Neural progenitor cell (in vitro differentiated cells): ENCODE data around the gene XRCC2. TPM values are rescaled to one million over a fixed set of nuclear protein-coding genes. Genes with fewer than 3 reads are reported as not detected.

ENCODE experiments used
- DNase-seq: peaks from one replicate; pipeline ENCODE4 v3.0.0-alpha.2; 2016; ENCODE audit warnings: low spot score
- H2AFZ ChIP-seq: fragments of 200-600 bp; sonication (generic); replicated peaks from 2 replicates; pipeline ENCODE4 v1.6.1; 2016; ENCODE audit warnings: antibody characterized with exemption
- H3F3A ChIP-seq: fragments of 200-600 bp; sonication (generic); 2 replicates; pipeline ENCODE4 v1.6.1; 2016; ENCODE audit warnings: antibody characterized with exemption, low read depth
- H3K27ac ChIP-seq: fragments of 200-600 bp; sonication (generic); 2 replicates; pipeline ENCODE4 v1.5.1; 2016; ENCODE audit warnings: mild to moderate bottlenecking
- H3K27me3 ChIP-seq: fragments of 200-600 bp; sonication (generic); 2 replicates; pipeline ENCODE4 v1.6.1; 2016; ENCODE audit warnings: mild to moderate bottlenecking, moderate library complexity
- H3K36me3 ChIP-seq: fragments of 200-600 bp; sonication (generic); 2 replicates; pipeline ENCODE4 v1.5.1; 2016
- H3K4me1 ChIP-seq: fragments of 200-600 bp; sonication (generic); 2 replicates; pipeline ENCODE4 v1.6.1; 2016; ENCODE audit warnings: mixed run types
- H3K4me2 ChIP-seq: fragments of 200-600 bp; sonication (generic); 2 replicates; pipeline ENCODE4 v1.6.1; 2016
- H3K4me3 ChIP-seq: fragments of 200-600 bp; sonication (generic); 2 replicates; pipeline ENCODE4 v1.5.1; 2016
- H3K79me2 ChIP-seq: fragments of 200-600 bp; sonication (generic); 2 replicates; pipeline ENCODE4 v1.6.1; 2016; ENCODE audit warnings: low read depth
- H3K9ac ChIP-seq: fragments of 200-600 bp; sonication (generic); 2 replicates; pipeline ENCODE4 v1.6.1; 2016
- H3K9me3 ChIP-seq: fragments of 200-600 bp; sonication (generic); 2 replicates; pipeline ENCODE4 v1.5.1; 2016; ENCODE audit warnings: low read depth
- H4K20me1 ChIP-seq: fragments of 200-600 bp; sonication (generic); 2 replicates; pipeline ENCODE4 v1.6.1; 2016; ENCODE audit warnings: low read depth
- H3K27ac Mint-ChIP-seq: 3 replicates; pipeline ENCODE4 v1.8.0; 2021; ENCODE audit warnings: mixed read lengths
- H3K27me3 Mint-ChIP-seq: 2 replicates; pipeline ENCODE4 v1.8.0; 2022; ENCODE audit warnings: low read depth, mild to moderate bottlenecking, inconsistent platforms, moderate library complexity, mixed read lengths; ENCODE audit not compliant: insufficient read depth
- H3K36me3 Mint-ChIP-seq: 3 replicates; pipeline ENCODE4 v1.8.0; 2021; ENCODE audit warnings: mixed read lengths
- H3K4me1 Mint-ChIP-seq: 3 replicates; pipeline ENCODE4 v1.8.0; 2021; ENCODE audit warnings: mixed read lengths
- H3K4me3 Mint-ChIP-seq: 3 replicates; pipeline ENCODE4 v1.8.0; 2021; ENCODE audit warnings: mild to moderate bottlenecking, moderate library complexity, mixed read lengths
- H3K9me3 Mint-ChIP-seq: 3 replicates; pipeline ENCODE4 v1.8.0; 2020; ENCODE audit warnings: mixed read lengths
- CTCF ChIP-seq: fragments of 200-600 bp; sonication (generic); IDR thresholded peaks from 2 replicates; pipeline ENCODE4 v1.5.1; 2017; ENCODE audit warnings: antibody characterized with exemption, mild to moderate bottlenecking
- EZH2 ChIP-seq: fragments of 200-600 bp; sonication (generic); IDR thresholded peaks from 2 replicates; pipeline ENCODE4 v1.6.1; 2017; ENCODE audit warnings: antibody characterized with exemption, mild to moderate bottlenecking, moderate library complexity
- EZH2phosphoT487 ChIP-seq: fragments of 200-600 bp; sonication (generic); IDR thresholded peaks from 2 replicates; pipeline ENCODE4 v1.6.1; 2017; ENCODE audit warnings: antibody characterized with exemption
- total RNA-seq: library from RNA; depleted of rRNA; stranded (reverse); fragments of >200 nt; gene quantifications from 2 replicates; pipeline ENCODE4 v1.2.3, GENCODE V29; 2015; ENCODE audit warnings: low replicate concordance

The XRCC2 gene
- total RNA-seq, 1 donor from 2014 or later: 51.6 TPM

DNA sequence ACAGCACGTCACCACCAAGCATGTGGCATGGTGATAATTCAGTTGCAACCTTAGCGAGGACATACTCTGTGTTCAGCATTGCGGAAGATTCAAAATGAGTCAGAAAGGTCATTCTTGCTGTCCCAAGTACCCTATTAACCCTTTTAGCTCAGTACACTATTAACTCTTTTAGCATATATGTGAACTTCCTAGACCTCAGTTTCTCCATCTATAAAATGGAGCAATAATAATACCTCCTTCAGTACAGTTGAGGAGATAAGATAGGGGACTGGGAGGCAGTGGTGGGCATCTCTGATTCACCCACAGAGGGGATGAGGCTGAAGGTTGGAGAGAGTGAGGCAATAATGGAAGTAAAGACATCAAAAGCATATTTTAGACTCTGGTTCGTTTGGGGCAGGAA is 67.3 kb downstream of the XRCC2 start:
- Histone ChIP-seq H3K27me3 (no peaks in the 10 kb centered on the region), H3K9me3 (no peaks in the 10 kb centered on the region), H3K9ac (no peak overlapping the region), H3K79me2 (no peaks in the 10 kb centered on the region), H3K4me1 (no peaks in the 10 kb centered on the region), H3K36me3 (no peaks in the 10 kb centered on the region), H3K27ac (no peak overlapping the region), H3K4me3 (no peak overlapping the region), H4K20me1 (no peaks in the 10 kb centered on the region), H2AFZ (no peak overlapping the region), H3F3A (no peaks in the 10 kb centered on the region), H3K4me2 (no peak overlapping the region)
- Mint-ChIP-seq H3K9me3 (peaks cover 10% of the 10 kb centered on the region), H3K4me1 (no peaks in the 10 kb centered on the region), H3K27me3 (peaks cover 2% of the 10 kb centered on the region), H3K27ac (no peak overlapping the region), H3K36me3 (no peaks in the 10 kb centered on the region), H3K4me3 (no peak overlapping the region)
- TF ChIP-seq CTCF (no peak), EZH2 (no peak), EZH2phosphoT487 (no peak)
- no peak for DNase-seq

- Histone ChIP-seq H3K4me1 (no peaks in the 10 kb centered on the region), H3K4me3 (no peak overlapping the region), H3K36me3 (no peaks in the 10 kb centered on the region), H3K27me3 (no peaks in the 10 kb centered on the region), H3K9me3 (no peaks in the 10 kb centered on the region), H3K9ac (no peak overlapping the region), H3K27ac (no peak overlapping the region), H3K79me2 (no peaks in the 10 kb centered on the region), H3K4me2 (no peak overlapping the region), H3F3A (no peaks in the 10 kb centered on the region), H4K20me1 (no peaks in the 10 kb centered on the region), H2AFZ (no peak overlapping the region)
- Mint-ChIP-seq H3K4me1 (no peaks in the 10 kb centered on the region), H3K9me3 (peaks cover 10% of the 10 kb centered on the region), H3K4me3 (no peak overlapping the region), H3K27ac (no peak overlapping the region), H3K27me3 (peaks cover 2% of the 10 kb centered on the region), H3K36me3 (no peaks in the 10 kb centered on the region)
- DNase-seq: no peak
- no peak for TF ChIP-seq EZH2phosphoT487
- TF ChIP-seq CTCF: no peak
- TF ChIP-seq EZH2: no peak
Observed at GRCh38 chr7:152608208-152608607, 67.7 kb downstream of the XRCC2 start.

DNA sequence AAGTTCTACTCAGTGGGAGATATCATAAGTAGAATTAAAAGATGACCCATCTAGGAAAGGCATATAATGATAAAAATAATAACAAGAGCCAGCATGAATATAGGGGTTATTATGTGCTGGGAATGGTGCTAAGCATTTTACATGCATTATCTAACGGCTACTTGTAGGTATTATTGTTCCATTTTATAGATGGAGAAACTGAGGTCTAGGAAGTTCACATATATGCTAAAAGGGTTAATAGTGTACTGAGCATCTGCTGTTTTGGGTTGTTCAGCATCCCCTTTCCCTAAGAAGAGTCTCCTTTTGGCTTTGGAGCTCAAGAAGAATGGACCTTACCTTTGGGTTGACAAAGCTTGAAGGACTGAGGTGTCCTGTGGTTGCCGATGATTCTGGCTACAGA is 68.9 kb downstream of the XRCC2 start:
- H3K4me1 Mint-ChIP-seq: no peaks in the 10 kb centered on the region
- H3K4me2 ChIP-seq: no peak overlapping the region
- H2AFZ ChIP-seq: no peak overlapping the region
- H3K27me3 ChIP-seq: no peaks in the 10 kb centered on the region
- H3K36me3 Mint-ChIP-seq: no peaks in the 10 kb centered on the region
- H3K9me3 ChIP-seq: no peaks in the 10 kb centered on the region
- H3K4me3 ChIP-seq: no peak overlapping the region
- DNase-seq: no peak
- no peaks in the 10 kb centered on the region for H3K4me1 ChIP-seq
- no peak overlapping the region for H3K27ac ChIP-seq
- H3K4me3 Mint-ChIP-seq: no peak overlapping the region
- H3K27me3 Mint-ChIP-seq: peaks cover 2% of the 10 kb centered on the region
- no peaks in the 10 kb centered on the region for H4K20me1 ChIP-seq
- no peak for TF ChIP-seq CTCF
- TF ChIP-seq EZH2: no peak
- TF ChIP-seq EZH2phosphoT487: no peak
- H3K79me2 ChIP-seq: no peaks in the 10 kb centered on the region
- H3K36me3 ChIP-seq: no peaks in the 10 kb centered on the region
- H3K9me3 Mint-ChIP-seq: no peaks in the 10 kb centered on the region
- no peak overlapping the region for H3K27ac Mint-ChIP-seq
- no peaks in the 10 kb centered on the region for H3F3A ChIP-seq
- no peak overlapping the region for H3K9ac ChIP-seq

DNA sequence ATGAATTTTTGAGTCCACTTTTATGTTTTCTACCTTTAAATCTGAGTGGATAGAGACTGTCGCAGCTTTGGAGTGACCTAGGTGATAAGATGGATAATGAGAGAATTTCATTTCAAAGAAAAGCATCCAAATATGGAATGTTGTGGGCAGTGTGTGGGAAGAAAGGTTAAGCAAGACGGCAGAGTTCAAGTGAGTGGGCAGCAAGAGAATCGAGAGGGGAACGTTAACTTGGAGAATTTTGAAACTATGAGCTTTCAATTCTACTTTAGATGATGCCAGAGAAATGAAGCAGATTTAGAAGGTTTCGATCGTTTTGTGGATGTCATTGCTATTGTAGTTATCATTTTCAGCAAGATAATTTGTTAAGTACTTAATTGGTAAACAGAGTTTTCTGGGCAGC is 73.0 kb downstream of the XRCC2 start:
- no peak overlapping the region for H3K4me3 ChIP-seq
- Mint-ChIP-seq H3K4me3 (no peak overlapping the region), H3K27me3 (no peaks in the 10 kb centered on the region), H3K36me3 (no peaks in the 10 kb centered on the region), H3K4me1 (no peaks in the 10 kb centered on the region), H3K27ac (no peak overlapping the region), H3K9me3 (no peaks in the 10 kb centered on the region)
- H3K4me2 ChIP-seq: no peak overlapping the region
- H3K27me3 ChIP-seq: no peaks in the 10 kb centered on the region
- H3K9ac ChIP-seq: no peak overlapping the region
- DNase-seq: no peak
- no peaks in the 10 kb centered on the region for H3F3A ChIP-seq
- H2AFZ ChIP-seq: no peak overlapping the region
- no peaks in the 10 kb centered on the region for H3K79me2 ChIP-seq
- no peak overlapping the region for H3K27ac ChIP-seq
- H3K4me1 ChIP-seq: no peaks in the 10 kb centered on the region
- no peaks in the 10 kb centered on the region for H3K9me3 ChIP-seq
- no peaks in the 10 kb centered on the region for H4K20me1 ChIP-seq
- no peak for TF ChIP-seq EZH2phosphoT487
- no peak for TF ChIP-seq CTCF
- no peak for TF ChIP-seq EZH2
- no peaks in the 10 kb centered on the region for H3K36me3 ChIP-seq
